ENCODE results near the gene UBE2J1. TPM values are rescaled to one million over a fixed set of nuclear protein-coding genes. Genes with fewer than 3 reads are reported as not detected.

UBE2J1 gene
- total RNA-seq, 1 donor from 2014 or later, result 49.3 TPM

GRCh38 chr6:89372506-89372901 lies 20.0 kb upstream of the UBE2J1 start:
- Histone ChIP-seq H3K36me3 (ENCODE audit: control insufficient read depth, insufficient read depth, low read length) (no peaks in the 10 kb centered on the region), H3K4me3 (ENCODE audit: low read depth, low read length) (no peak overlapping the region), H3K27me3 (ENCODE audit: control insufficient read depth, insufficient read depth, low read length) (no peaks in the 10 kb centered on the region)
- TF ChIP-seq CTCF (IDR thresholded peaks at IDR 0.05; ENCODE audit: insufficient read depth, low read length, poor library complexity, severe bottlenecking), result no peak
- no peak for DNase-seq (ENCODE audit: low read depth)

GRCh38 chr6:89371849-89372505 lies 19.5 kb upstream of the UBE2J1 start:
- Histone ChIP-seq H3K4me3 (ENCODE audit: low read depth, low read length) (no peak overlapping the region), H3K36me3 (ENCODE audit: control insufficient read depth, insufficient read depth, low read length) (no peaks in the 10 kb centered on the region), H3K27me3 (ENCODE audit: control insufficient read depth, insufficient read depth, low read length) (no peaks in the 10 kb centered on the region)
- no peak for DNase-seq (ENCODE audit: low read depth)
- peak; percentile 97 for TF ChIP-seq CTCF (IDR thresholded peaks at IDR 0.05; ENCODE audit: insufficient read depth, low read length, poor library complexity, severe bottlenecking)

GRCh38 chr6:89368999-89369398 lies 16.5 kb upstream of the UBE2J1 start:
- Histone ChIP-seq H3K36me3 (ENCODE audit: control insufficient read depth, insufficient read depth, low read length) (no peaks in the 10 kb centered on the region), H3K27me3 (ENCODE audit: control insufficient read depth, insufficient read depth, low read length) (no peaks in the 10 kb centered on the region), H3K4me3 (ENCODE audit: low read depth, low read length) (no peak overlapping the region)
- DNase-seq (ENCODE audit: low read depth), result no peak
- peak; percentile 58 for TF ChIP-seq CTCF (IDR thresholded peaks at IDR 0.05; ENCODE audit: insufficient read depth, low read length, poor library complexity, severe bottlenecking)

GRCh38 chr6:89368107-89368506 lies 15.6 kb upstream of the UBE2J1 start:
- peak; percentile 83 for TF ChIP-seq CTCF (IDR thresholded peaks at IDR 0.05; ENCODE audit: insufficient read depth, low read length, poor library complexity, severe bottlenecking)
- no peak overlapping the region for H3K4me3 ChIP-seq (ENCODE audit: low read depth, low read length)
- H3K27me3 ChIP-seq (ENCODE audit: control insufficient read depth, insufficient read depth, low read length), result no peaks in the 10 kb centered on the region
- no peaks in the 10 kb centered on the region for H3K36me3 ChIP-seq (ENCODE audit: control insufficient read depth, insufficient read depth, low read length)
- DNase-seq (ENCODE audit: low read depth), result no peak

GRCh38 chr6:89364586-89364985 lies 12.1 kb upstream of the UBE2J1 start:
- Histone ChIP-seq H3K27me3 (ENCODE audit: control insufficient read depth, insufficient read depth, low read length) (no peaks in the 10 kb centered on the region), H3K36me3 (ENCODE audit: control insufficient read depth, insufficient read depth, low read length) (no peaks in the 10 kb centered on the region), H3K4me3 (ENCODE audit: low read depth, low read length) (no peak overlapping the region)
- no peak for TF ChIP-seq CTCF (IDR thresholded peaks at IDR 0.05; ENCODE audit: insufficient read depth, low read length, poor library complexity, severe bottlenecking)
- no peak for DNase-seq (ENCODE audit: low read depth)

GRCh38 chr6:89361171-89361570 lies 8.6 kb upstream of the UBE2J1 start:
- no peaks in the 10 kb centered on the region for H3K27me3 ChIP-seq (ENCODE audit: control insufficient read depth, insufficient read depth, low read length)
- DNase-seq (ENCODE audit: low read depth), result no peak
- no peak overlapping the region for H3K4me3 ChIP-seq (ENCODE audit: low read depth, low read length)
- H3K36me3 ChIP-seq (ENCODE audit: control insufficient read depth, insufficient read depth, low read length), result no peaks in the 10 kb centered on the region
- no peak for TF ChIP-seq CTCF (IDR thresholded peaks at IDR 0.05; ENCODE audit: insufficient read depth, low read length, poor library complexity, severe bottlenecking)
